OCI-LY3 (cell line): Measurements from ENCODE around the gene DNAJC8.

Experiments
- CTCF ChIP-seq: fragments of 200-600, 300-600 bp; sonication (generic); IDR thresholded peaks from 2 replicates; pipeline ENCODE4 v1.5.1; 2014; ENCODE audit warnings: antibody characterized with exemption, low read length, low read depth
- EZH2phosphoT487 ChIP-seq: fragments of 200-600 bp; shearing (Covaris generic); IDR thresholded peaks from 2 replicates; pipeline ENCODE4 v1.6.1; 2018; ENCODE audit warnings: antibody characterized with exemption, mixed run types, low read depth

- TF ChIP-seq CTCF (no peak), EZH2phosphoT487 (no peak)
These were observed 46.9 kb upstream of the DNAJC8 start for GRCh38 chr1:28279721-28280120.
